ENCODE data around the gene DUS1L.

DNA sequence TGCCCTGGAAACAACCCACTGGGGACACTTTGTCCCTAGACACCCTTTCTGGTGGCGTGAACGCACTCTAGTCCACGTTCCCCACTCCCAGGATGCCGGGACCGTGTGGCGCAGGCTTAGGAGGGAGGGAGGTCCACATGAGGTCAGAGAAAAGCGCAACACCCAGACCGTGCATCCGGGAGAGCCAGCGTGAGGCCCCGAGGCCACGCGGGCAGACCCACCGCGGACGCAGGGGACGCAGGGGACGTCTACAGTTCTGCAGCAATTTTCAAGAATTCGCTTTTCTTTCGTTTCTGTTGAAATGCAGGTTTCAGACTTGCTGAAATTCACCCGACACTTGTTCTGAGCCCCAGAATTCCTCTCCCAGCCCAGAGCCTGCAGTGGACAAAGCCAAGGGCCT is 18.7 kb downstream of the DUS1L start:
- TF ChIP-seq POLR2A (IDR thresholded peaks at IDR 0.05; ENCODE audit: extremely low read depth, insufficient read length) (no peak), CTCF (IDR thresholded peaks at IDR 0.05; ENCODE audit: low read depth, low read length) (no peak)
- TF ChIP-seq, protein P1, sequence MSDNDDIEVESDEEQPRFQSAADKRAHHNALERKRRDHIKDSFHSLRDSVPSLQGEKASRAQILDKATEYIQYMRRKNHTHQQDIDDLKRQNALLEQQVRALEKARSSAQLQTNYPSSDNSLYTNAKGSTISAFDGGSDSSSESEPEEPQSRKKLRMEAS (IDR thresholded peaks at IDR 0.05; ENCODE audit: low read depth, low read length): no peak
